Kidney epithelial cell (primary cell): ENCODE measurements around the gene MYO5C. TPM values are rescaled to one million over a fixed set of nuclear protein-coding genes. Genes with fewer than 3 reads are reported as not detected.

Experiments used
- DNase-seq: peaks from one replicate; pipeline ENCODE4 v3.0.0-alpha.2; 2010; ENCODE audit warnings: low read depth
- H3K27me3 ChIP-seq: 2 replicates; pipeline ENCODE4 v1.6.0; 2011; ENCODE audit warnings: low read length; ENCODE audit not compliant: control insufficient read depth, insufficient read depth
- H3K36me3 ChIP-seq: 2 replicates; pipeline ENCODE4 v1.5.1; 2011; ENCODE audit warnings: low read length; ENCODE audit not compliant: control insufficient read depth, insufficient read depth
- H3K4me3 ChIP-seq: 2 replicates; pipeline ENCODE4 v1.5.1; 2011; ENCODE audit warnings: low read depth, mild to moderate bottlenecking, control low read depth, low read length
- CTCF ChIP-seq: IDR thresholded peaks from 2 replicates; pipeline ENCODE4 v1.5.1; 2011; ENCODE audit warnings: mild to moderate bottlenecking, moderate library complexity, low read length, control low read depth, inconsistent platforms; ENCODE audit not compliant: insufficient read depth, poor library complexity, severe bottlenecking
- total RNA-seq: library from RNA; depleted of rRNA; stranded (reverse); fragments of >200 nt; gene quantifications from 2 replicates; pipeline ENCODE4 v1.2.3, GENCODE V29; 2015

The MYO5C gene
- total RNA-seq, 1 donor from 2014 or later, result 26.4 TPM

- H3K36me3 ChIP-seq, result no peaks in the 10 kb centered on the region
- no peaks in the 10 kb centered on the region for H3K27me3 ChIP-seq
- H3K4me3 ChIP-seq, result no peak overlapping the region
- no peak for TF ChIP-seq CTCF
- no peak for DNase-seq
These were observed 137.4 kb downstream of the MYO5C start for GRCh38 chr15:52158084-52158765.

GRCh38 chr15:52155878-52156277 is 139.7 kb downstream of the MYO5C start:
- no peak for TF ChIP-seq CTCF
- H3K4me3 ChIP-seq, result no peak overlapping the region
- peaks cover 1% of the 10 kb centered on the region for H3K36me3 ChIP-seq
- no peaks in the 10 kb centered on the region for H3K27me3 ChIP-seq
- no peak for DNase-seq

GRCh38 chr15:52154896-52155865 is 140.4 kb downstream of the MYO5C start:
- no peak overlapping the region for H3K4me3 ChIP-seq
- peaks cover 1% of the 10 kb centered on the region for H3K36me3 ChIP-seq
- no peaks in the 10 kb centered on the region for H3K27me3 ChIP-seq
- TF ChIP-seq CTCF, result no peak
- DNase-seq, result no peak

GRCh38 chr15:52153900-52154895 is 141.4 kb downstream of the MYO5C start:
- Histone ChIP-seq H3K4me3 (no peak overlapping the region), H3K36me3 (peaks cover 2% of the 10 kb centered on the region), H3K27me3 (no peaks in the 10 kb centered on the region)
- no peak for DNase-seq
- no peak for TF ChIP-seq CTCF

- DNase-seq, result no peak
- H3K4me3 ChIP-seq, result no peak overlapping the region
- no peaks in the 10 kb centered on the region for H3K27me3 ChIP-seq
- peaks cover 2% of the 10 kb centered on the region for H3K36me3 ChIP-seq
- no peak for TF ChIP-seq CTCF
These were observed 144.3 kb downstream of the MYO5C start for GRCh38 chr15:52151353-52151752.
